ENCODE results near the gene KRT35. TPM values are rescaled to one million over a fixed set of nuclear protein-coding genes. Genes with fewer than 3 reads are reported as not detected.

KRT35 gene
- total RNA-seq, 1 experiment from 2014 or later = not detected

DNA sequence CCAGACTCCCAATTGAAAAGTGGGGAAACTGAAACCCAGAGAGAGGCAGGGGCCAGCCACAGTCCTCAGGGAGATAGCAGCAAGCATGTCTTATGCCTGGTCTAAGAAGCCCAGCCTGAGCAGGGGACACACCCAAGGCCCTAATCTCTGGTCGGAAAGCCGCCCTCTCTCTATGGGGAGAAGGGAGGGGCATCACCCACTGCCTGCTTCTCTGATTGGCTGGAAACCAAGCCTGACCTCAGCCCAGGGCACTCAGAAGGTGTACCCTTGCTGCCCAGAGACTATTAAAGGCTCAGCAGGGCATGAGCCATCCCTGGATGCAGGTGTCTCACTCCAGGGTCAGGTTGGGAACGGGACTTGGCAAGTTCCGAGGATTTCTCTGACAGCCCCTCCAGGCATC lies 30.2 kb upstream of the KRT35 start:
- peak overlapping the region; percentile 29 for H3K27ac Mint-ChIP-seq (ENCODE audit: unreplicated experiment)
- H3K27me3 Mint-ChIP-seq (ENCODE audit: unreplicated experiment) = no peaks in the 10 kb centered on the region
- no peak for DNase-seq
- BruUV-seq (replicated peaks) = no TSS peak
- peaks cover 35% of the 10 kb centered on the region for H3K4me1 Mint-ChIP-seq (ENCODE audit: low read depth, unreplicated experiment)
- CTCF ChIA-PET = interaction anchor here (0.8 to 2.1 kb wide), 3 partner anchors 9 to 37 kb away, joined by 4 to 7 read pairs (median 6); no protein-coding TSS in a partner anchor
- no peak for TF ChIP-seq CTCF (IDR thresholded peaks at IDR 0.05; ENCODE audit: unreplicated experiment)
- intact Hi-C loops (cut with micrococcal nuclease; ENCODE audit: unreplicated experiment) = no loop called here
- H3K9me3 Mint-ChIP-seq (ENCODE audit: low read depth, unreplicated experiment) = no peaks in the 10 kb centered on the region
- H3K36me3 Mint-ChIP-seq (ENCODE audit: insufficient read depth, unreplicated experiment) = peaks cover 59% of the 10 kb centered on the region
- no peak overlapping the region for H3K4me3 Mint-ChIP-seq (ENCODE audit: low read depth, unreplicated experiment)

DNA sequence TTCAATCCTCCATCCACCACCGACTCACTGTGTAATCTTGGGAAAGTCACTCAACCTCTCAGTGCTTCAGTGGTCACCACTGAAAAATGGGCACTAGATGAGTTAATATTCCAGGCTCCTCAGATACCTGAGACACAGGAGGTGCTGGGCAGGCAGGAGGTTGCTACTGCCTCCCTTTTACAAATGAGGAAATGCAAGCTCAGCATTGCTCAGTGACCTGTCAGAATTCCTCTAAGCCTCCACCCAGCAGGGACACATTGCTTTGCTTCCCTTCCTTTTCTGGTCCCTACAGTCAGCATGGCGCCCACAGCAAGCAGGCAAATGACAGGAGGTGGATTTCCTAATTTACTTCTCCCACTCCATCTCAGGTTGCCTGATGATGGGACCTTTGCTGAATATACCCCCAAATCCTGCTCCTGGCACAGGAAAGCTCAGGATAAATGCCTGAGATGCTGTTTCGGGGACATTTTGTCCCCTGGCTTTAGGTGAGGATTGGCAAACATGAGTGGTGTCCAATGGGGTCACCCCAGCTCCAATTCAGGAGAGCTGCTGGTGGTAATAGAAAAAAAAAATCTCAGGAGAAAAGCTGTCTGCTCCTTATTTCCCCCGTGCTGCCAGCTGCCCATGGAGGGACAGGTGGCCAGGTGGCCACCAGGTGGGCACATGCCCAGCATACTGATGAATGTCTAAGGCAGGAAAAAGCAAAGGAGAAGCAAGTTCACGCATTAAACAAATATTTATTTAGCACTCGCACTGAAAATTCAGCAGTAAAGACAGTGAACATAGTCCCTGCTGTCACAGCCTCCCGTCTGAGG lies 29.5 kb upstream of the KRT35 start:
- no peaks in the 10 kb centered on the region for H3K9me3 Mint-ChIP-seq (ENCODE audit: low read depth, unreplicated experiment)
- intact Hi-C loops (cut with micrococcal nuclease; ENCODE audit: unreplicated experiment) = no loop called here
- H3K4me1 Mint-ChIP-seq (ENCODE audit: low read depth, unreplicated experiment) = peaks cover 41% of the 10 kb centered on the region
- TF ChIP-seq CTCF (IDR thresholded peaks at IDR 0.05; ENCODE audit: unreplicated experiment) = peak; percentile 7
- H3K27me3 Mint-ChIP-seq (ENCODE audit: unreplicated experiment) = no peaks in the 10 kb centered on the region
- peak overlapping the region; percentile 29 for H3K27ac Mint-ChIP-seq (ENCODE audit: unreplicated experiment)
- H3K4me3 Mint-ChIP-seq (ENCODE audit: low read depth, unreplicated experiment) = no peak overlapping the region
- BruUV-seq (replicated peaks) = no TSS peak
- no peak for DNase-seq
- H3K36me3 Mint-ChIP-seq (ENCODE audit: insufficient read depth, unreplicated experiment) = peaks cover 52% of the 10 kb centered on the region
- CTCF ChIA-PET = interaction anchor here (0.6 to 2.1 kb wide), 5 partner anchors 9 to 850 kb away, joined by 3 to 7 read pairs (median 4); no protein-coding TSS in a partner anchor

DNA sequence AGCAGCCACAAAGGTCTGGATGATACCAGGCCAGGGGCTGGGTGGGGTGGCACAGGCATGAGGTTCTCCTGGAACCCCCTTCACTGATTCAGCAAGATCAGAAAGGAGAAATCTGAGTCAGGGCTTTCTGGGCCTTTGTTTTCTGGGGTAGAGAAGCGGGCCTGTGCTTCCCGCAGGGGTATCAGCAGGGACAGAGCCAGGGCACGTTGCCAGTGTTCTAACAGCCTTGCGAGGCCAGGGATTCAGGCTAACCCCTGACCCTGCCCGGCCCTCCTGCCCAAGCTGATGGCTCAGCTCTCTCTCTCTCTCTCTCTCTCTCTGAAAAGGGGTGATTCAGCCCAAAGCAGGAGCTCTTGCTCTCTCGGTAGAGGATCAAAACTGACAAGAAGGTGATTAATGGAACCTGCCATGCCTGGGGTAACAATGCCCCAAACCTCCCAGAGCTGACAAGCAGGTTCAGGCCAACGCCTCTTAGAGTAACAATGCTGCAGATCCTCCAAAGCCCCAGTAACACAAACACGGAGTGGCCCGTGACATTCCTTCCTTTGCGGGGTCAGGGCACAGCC lies 26.4 kb upstream of the KRT35 start:
- H3K27me3 Mint-ChIP-seq (ENCODE audit: unreplicated experiment) = no peaks in the 10 kb centered on the region
- CTCF ChIA-PET = interaction anchor here (0.6 to 2.7 kb wide), 4 partner anchors 11 to 50 kb away, joined by 3 to 8 read pairs (median 3); no protein-coding TSS in a partner anchor

More for the DNA sequence above, 26.4 kb upstream of the KRT35 start:
- intact Hi-C loops (cut with micrococcal nuclease; ENCODE audit: unreplicated experiment) = no loop called here
- no TSS peak for BruUV-seq (replicated peaks)
- TF ChIP-seq CTCF (IDR thresholded peaks at IDR 0.05; ENCODE audit: unreplicated experiment) = no peak
- Mint-ChIP-seq H3K27ac (ENCODE audit: unreplicated experiment) (no peak overlapping the region), H3K9me3 (ENCODE audit: low read depth, unreplicated experiment) (no peaks in the 10 kb centered on the region), H3K36me3 (ENCODE audit: insufficient read depth, unreplicated experiment) (peaks cover 30% of the 10 kb centered on the region), H3K4me1 (ENCODE audit: low read depth, unreplicated experiment) (peaks cover 41% of the 10 kb centered on the region), H3K4me3 (ENCODE audit: low read depth, unreplicated experiment) (no peak overlapping the region)
- no peak for DNase-seq

All from Calu3 (cell line).